Activated B cell treated with CpG ODN at 0.5 μM for 24 hours (primary cell): Measurements from ENCODE around the gene SYPL1. TPM values are rescaled to one million over a fixed set of nuclear protein-coding genes. Genes with fewer than 3 reads are reported as not detected.

Experiments
- ATAC-seq: fragments of 200-7000 bp; cut with Tn5 transposase; one replicate; pipeline ENCODE4 v1.10.0; 2021; ENCODE audit warnings: low read depth, mild to moderate bottlenecking, moderate library complexity
- CTCF ChIA-PET: fragments of 350-600 bp; sonication (Branson Sonifier 250); formaldehyde crosslinking; loops from one replicate; lab custom pipeline; 2021; ENCODE audit warnings: antibody characterized with exemption; lab: Charles Lee
- POLR2A ChIA-PET: fragments of 350-600 bp; sonication (Branson Sonifier 250); formaldehyde crosslinking; loops from one replicate; lab custom pipeline; 2021; ENCODE audit warnings: antibody characterized with exemption; lab: Charles Lee
- DNase-seq: peaks from one replicate; pipeline ENCODE4 v3.0.0; 2022
- H3K27ac Mint-ChIP-seq: one replicate; pipeline ENCODE4 v1.8.0; 2020; ENCODE audit warnings: mixed read lengths
- H3K27me3 Mint-ChIP-seq: one replicate; pipeline ENCODE4 v1.8.0; 2021; ENCODE audit warnings: mixed read lengths
- H3K36me3 Mint-ChIP-seq: one replicate; pipeline ENCODE4 v1.8.0; 2021; ENCODE audit warnings: low read depth, mixed read lengths
- H3K4me1 Mint-ChIP-seq: one replicate; pipeline ENCODE4 v1.8.0; 2021; ENCODE audit warnings: mixed read lengths
- H3K4me3 Mint-ChIP-seq: one replicate; pipeline ENCODE4 v1.8.0; 2020; ENCODE audit warnings: mild to moderate bottlenecking, mixed read lengths
- H3K9me3 Mint-ChIP-seq: one replicate; pipeline ENCODE4 v1.8.0; 2020; ENCODE audit warnings: mixed read lengths
- intact Hi-C: fragments of 100-400 bp; cut with micrococcal nuclease; formaldehyde crosslinking; loops from one replicate; pipeline ENCODE4 v1.15.1; 2024
- total RNA-seq: library from RNA; stranded (reverse); gene quantifications from 2 replicates; pipeline ENCODE4 v1.2.3, GENCODE V29; 2022
- TF ChIP-seq, protein P1 (sequence below): fragments of 200-600 bp; IDR thresholded peaks from one replicate; pipeline ENCODE4 v1.8.0; 2022; ENCODE audit warnings: antibody characterized with exemption, mild to moderate bottlenecking

The SYPL1 gene
- total RNA-seq, 1 donor from 2014 or later: 116 TPM

DNA sequence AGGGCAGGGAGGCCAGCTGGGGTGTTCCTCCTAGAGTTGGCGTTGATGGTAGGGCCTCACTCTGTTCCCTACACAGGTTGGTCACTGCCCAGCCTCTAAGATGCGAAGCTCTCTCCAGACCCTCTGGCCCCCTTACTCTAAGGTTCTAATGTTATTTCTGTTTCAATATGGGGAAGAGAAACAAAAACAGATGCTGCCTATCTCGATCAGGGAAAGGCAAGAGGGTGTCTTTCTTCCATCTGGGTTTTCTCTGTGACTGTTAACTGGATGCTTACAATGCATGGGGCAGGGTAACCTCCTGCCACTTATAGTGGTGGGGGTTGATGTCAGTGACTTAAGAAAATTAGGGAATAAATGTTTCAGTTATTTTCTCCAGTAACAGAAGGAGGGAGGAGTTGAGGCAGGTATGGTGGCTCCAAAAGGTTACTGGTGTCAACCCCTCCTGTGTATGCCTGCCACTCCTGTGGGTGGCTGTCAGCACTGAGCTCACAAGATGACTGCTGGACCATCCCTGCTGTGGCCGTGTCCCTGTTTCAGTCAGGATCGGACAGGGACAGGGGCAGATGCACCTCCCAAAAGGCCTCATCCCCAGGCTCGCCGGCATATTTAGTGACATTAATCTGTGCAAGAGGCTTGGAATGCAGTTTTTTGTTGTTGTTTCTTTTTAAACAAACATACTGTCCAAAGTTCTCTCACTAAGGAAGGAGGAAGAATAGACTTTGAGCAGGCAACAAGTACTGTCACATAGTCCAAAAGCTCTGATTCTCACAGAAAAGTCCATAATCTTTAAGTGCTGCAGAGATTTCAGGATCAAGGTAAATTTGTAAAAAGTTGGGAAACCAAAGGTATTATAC is 39.6 kb upstream of the SYPL1 start:
- Mint-ChIP-seq H3K36me3 (no peaks in the 10 kb centered on the region), H3K27ac (no peak overlapping the region)
- no peak for ATAC-seq

DNA sequence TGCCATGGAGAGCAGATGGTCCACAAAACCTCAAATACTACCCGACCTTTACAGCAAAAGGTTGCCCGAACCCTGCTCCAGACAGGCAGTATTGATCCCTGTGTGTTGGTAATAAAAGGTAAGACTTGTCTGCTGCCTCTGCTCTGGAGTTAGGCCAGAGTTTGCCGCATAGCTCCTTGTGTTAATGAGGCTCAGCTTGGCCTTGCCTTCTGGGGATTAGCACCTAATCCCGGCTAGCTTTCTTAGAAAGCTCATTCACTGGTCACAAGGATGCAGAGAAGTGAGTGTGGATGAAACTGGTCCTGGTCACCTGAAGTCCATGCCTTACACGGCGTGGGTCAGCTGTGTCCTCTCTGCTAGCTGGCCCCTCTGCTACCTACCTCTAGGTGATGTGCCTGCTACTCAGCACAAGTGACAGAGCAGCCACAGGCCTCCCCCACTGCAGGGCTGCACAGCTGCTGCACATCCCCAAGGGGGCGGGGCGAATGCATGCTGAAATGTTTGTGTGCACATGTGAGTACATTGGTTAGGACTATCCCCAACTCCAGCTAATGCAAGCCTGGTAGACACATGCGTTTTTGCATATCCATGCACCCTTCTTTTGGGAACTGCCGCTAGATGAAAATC is 31.7 kb upstream of the SYPL1 start:
- ChIA-PET CTCF (interaction anchor here (3.8 kb wide), 1 partner anchor 10 kb away, joined by 11 read pairs; no protein-coding TSS in a partner anchor), POLR2A (no interaction called here)
- ATAC-seq: no peak
- H3K27me3 Mint-ChIP-seq: no peaks in the 10 kb centered on the region
- DNase-seq: no peak
- H3K4me3 Mint-ChIP-seq: no peak overlapping the region
- intact Hi-C loops: loop anchor here (2.0 kb wide), 1 partner anchor 15 kb away; no protein-coding TSS in a partner anchor
- no peaks in the 10 kb centered on the region for H3K36me3 Mint-ChIP-seq
- H3K27ac Mint-ChIP-seq: no peak overlapping the region
- H3K9me3 Mint-ChIP-seq: peaks cover 3% of the 10 kb centered on the region
- TF ChIP-seq, protein P1, sequence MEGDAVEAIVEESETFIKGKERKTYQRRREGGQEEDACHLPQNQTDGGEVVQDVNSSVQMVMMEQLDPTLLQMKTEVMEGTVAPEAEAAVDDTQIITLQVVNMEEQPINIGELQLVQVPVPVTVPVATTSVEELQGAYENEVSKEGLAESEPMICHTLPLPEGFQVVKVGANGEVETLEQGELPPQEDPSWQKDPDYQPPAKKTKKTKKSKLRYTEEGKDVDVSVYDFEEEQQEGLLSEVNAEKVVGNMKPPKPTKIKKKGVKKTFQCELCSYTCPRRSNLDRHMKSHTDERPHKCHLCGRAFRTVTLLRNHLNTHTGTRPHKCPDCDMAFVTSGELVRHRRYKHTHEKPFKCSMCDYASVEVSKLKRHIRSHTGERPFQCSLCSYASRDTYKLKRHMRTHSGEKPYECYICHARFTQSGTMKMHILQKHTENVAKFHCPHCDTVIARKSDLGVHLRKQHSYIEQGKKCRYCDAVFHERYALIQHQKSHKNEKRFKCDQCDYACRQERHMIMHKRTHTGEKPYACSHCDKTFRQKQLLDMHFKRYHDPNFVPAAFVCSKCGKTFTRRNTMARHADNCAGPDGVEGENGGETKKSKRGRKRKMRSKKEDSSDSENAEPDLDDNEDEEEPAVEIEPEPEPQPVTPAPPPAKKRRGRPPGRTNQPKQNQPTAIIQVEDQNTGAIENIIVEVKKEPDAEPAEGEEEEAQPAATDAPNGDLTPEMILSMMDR: no peak
- peaks cover 6% of the 10 kb centered on the region for H3K4me1 Mint-ChIP-seq

More for the DNA sequence above, 39.6 kb upstream of the SYPL1 start:
- ChIA-PET POLR2A (interaction anchor here (0.6 to 6.2 kb wide), 5 partner anchors 35 to 94 kb away, joined by 3 to 84 read pairs (median 5); partner anchors contain the start of gene SYPL1), CTCF (interaction anchor here (1.1 to 10.7 kb wide), 4 partner anchors 15 to 391 kb away, joined by 3 to 247 read pairs (median 32); no protein-coding TSS in a partner anchor)
- Mint-ChIP-seq H3K4me3 (no peak overlapping the region), H3K4me1 (peaks cover 52% of the 10 kb centered on the region), H3K9me3 (no peaks in the 10 kb centered on the region), H3K27me3 (no peaks in the 10 kb centered on the region)
- TF ChIP-seq, protein P1: no peak
- DNase-seq: no peak
- intact Hi-C loops: loop anchor here (5.0 kb wide), 2 partner anchors 474 to 499 kb away; no protein-coding TSS in a partner anchor

DNA sequence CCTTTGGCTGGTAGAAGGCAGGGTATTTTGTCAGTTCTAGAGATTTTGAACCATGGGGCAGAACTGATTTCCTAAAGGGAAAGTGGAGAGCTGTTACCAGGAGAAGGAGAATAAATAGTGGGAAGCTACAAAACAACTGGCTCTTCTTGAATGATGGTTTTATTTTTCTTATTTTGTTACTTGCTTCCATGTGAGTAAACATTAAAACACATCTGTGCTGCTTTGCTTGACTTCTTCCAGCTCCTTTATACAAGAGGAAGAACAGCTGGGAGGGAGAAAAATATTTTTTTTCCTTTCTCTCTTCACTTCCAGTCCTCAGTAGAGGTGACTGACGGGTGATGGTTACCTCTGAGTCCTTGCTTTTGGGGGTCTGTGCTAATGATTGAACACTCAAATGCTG is 30.0 kb upstream of the SYPL1 start:
- TF ChIP-seq, protein P1: no peak
- DNase-seq (no peak), ATAC-seq (no peak)
- Mint-ChIP-seq H3K27ac (no peak overlapping the region), H3K36me3 (no peaks in the 10 kb centered on the region), H3K27me3 (no peaks in the 10 kb centered on the region), H3K9me3 (peaks cover 3% of the 10 kb centered on the region), H3K4me3 (no peak overlapping the region), H3K4me1 (peaks cover 6% of the 10 kb centered on the region)
- intact Hi-C loops: loop anchor here (2.0 kb wide), 1 partner anchor 13 kb away; no protein-coding TSS in a partner anchor
- ChIA-PET POLR2A (no interaction called here), CTCF (no interaction called here)

DNA sequence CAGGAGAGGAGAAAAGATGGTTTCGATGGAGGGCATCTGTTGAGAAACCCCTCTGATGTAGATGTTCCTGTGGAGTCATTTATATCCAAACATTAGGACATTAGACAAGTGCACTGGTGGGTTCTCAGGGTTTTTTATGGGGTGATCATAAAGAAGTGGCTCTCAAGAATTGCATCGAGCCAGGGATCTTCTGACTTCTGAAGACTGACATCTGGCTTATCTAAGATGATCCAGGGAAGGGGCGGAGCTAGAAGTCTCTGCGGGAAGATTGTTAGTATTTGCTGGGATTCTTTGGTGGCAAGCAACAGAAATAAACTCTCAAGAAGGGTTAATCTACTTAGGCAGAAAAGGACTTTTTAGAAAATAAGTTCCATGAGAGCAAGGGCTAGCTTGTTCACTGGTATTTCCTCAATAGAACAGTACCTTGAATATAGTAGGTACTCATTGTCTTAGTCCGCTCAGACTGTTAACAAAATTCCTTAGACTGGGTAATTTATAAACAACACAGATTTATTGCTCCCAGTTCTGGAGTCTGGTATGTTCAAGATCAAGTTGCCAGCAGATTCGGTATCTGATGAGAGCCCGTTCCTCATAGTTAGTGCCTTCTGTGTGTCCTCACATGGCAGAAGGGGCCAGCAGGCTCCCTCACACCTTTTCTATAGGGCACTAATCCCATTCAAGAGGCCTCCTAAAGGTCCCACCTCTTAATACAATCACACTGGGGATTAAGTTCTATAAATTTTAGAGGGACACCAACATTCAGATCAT is 28.5 kb upstream of the SYPL1 start:
- intact Hi-C loops: no loop called here
- Mint-ChIP-seq H3K9me3 (peaks cover 3% of the 10 kb centered on the region), H3K4me1 (peaks cover 6% of the 10 kb centered on the region), H3K4me3 (no peak overlapping the region), H3K36me3 (no peaks in the 10 kb centered on the region), H3K27me3 (no peaks in the 10 kb centered on the region), H3K27ac (no peak overlapping the region)
- POLR2A ChIA-PET: interaction anchor here (0.6 kb wide), 2 partner anchors 33 to 79 kb away, joined by 3 read pairs; no protein-coding TSS in a partner anchor
- DNase-seq (no peak), ATAC-seq (no peak)
- TF ChIP-seq, protein P1: no peak
- CTCF ChIA-PET: no interaction called here
